Islet of Langerhans (tissue), 1 donor: ENCODE results near the gene KLHL29.

ENCODE experiments used
- FAIRE-seq: peaks from one replicate; lab custom pipeline; 2011; peaks lifted over from hg19 to GRCh38; lab: Jason Lieb, UNC

KLHL29 gene

DNA sequence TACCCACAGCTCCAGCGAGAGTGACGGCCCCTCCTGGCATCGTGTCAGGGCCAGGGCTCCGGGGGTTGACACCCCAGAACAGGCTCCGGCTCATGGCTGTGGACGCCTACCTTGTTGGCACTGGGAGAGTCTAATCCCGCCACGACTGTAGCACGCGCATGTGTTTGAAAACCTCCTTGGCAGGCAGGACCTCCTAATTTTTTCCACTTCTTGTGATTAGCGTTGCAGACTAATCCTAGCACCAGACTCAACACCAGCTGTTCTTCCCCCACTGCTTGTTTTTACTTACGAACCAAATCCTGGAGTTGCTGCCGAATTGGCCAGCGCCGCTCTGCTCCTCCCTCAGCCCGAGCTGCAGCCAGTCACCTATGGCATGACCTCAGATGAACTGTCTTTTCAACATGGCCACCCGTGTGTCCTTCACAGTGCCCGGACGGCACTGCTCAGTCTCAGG, 110.7 kb downstream of the KLHL29 start:
- no peak for FAIRE-seq

DNA sequence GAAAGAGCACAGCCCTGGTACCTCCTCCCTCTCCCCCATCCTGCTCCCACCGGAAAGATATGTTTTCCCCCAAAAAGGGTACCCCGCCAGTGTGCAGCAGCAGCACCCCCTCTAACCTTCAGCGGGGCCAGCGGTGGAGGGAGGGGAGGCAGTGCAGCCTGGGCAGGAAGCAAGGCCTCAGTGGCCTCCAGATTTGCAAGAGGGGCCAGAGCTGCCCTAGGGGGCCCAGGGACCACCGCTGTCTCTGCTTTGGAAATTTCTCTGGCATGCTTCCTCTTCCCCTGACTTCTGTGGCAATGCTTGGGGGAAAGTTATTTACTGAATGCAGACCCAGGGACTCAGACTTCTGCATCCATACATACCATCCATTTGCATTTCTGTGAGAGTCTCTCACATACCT, 111.5 kb downstream of the KLHL29 start:
- FAIRE-seq: no peak

DNA sequence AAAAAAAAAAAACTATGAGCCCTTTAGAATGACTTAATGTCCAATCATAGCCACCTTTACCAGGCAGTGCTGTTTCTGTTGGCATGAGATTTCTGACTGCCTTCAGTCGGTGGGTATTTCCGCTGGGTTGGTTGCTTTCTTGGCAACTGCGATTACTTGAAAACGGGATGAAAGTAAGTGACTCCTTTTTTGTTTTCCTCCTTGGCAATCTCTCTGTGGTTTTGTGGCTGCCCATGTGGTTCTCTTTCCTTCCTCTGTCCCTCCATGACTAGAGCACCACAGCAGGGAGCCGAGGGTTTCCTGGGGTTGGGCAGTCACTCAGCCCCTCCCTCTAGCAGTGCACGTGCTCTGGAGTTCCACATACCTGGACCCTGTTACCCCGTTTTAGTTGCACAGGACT, 112.1 kb downstream of the KLHL29 start:
- no peak for FAIRE-seq

DNA sequence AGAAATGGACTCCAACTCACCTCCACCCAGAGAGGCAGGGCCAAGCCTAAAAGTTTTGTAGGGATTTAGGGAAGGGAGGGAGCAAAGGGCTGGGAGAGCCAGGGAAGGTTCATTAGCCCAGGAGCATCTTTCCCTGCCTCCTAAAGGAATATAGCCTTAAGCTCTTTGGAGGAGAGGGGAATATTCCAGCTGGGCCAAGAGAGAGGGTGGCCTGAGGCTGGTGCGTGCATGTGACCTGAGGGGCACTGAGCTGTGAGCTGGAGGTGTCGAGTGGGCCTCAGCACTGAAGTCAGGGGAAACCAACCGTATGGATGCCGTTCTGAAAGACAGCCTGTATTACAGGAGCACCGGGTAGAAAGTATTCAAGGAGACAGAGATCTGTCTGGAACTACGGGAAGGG, 112.6 kb downstream of the KLHL29 start:
- no peak for FAIRE-seq

DNA sequence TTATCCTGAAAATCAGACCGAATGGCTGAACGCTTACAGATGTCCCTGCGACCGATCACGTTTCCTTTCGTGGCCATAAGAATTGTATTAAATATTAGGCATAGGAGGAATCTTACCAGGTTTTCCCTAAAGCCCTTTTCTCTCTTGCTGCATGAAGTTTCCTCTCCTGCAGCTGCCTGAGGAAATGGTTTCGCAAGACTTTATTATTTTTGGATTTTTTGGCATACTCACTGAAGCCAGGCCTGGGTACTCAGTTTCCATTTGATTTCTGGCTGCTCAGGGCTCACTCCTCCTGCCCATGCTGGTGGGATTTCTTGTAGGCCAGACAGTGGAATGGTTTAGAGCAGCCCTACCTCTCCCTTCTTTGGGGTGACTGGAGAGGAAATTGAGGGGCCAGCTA, 114.0 kb downstream of the KLHL29 start:
- no peak for FAIRE-seq

DNA sequence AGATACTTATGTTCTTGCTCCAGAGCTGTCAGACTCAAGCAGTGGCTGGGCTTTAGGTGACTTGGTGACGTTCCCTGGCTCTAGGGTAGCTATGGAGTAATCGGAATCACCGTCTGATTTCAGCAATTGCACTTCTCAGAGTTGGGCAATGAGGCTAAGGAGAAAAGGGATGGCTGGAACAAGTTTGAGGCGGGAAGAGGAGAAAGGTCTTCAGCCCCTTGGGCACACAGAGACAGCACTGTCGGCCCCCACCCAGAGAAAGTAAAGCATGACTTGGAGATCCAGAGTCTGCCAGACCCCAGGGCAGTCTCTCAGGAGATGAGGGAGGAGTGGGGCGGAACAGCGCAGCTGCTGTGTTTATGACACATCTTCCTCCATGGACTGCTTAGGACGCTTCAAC, 114.5 kb downstream of the KLHL29 start:
- FAIRE-seq: no peak

DNA sequence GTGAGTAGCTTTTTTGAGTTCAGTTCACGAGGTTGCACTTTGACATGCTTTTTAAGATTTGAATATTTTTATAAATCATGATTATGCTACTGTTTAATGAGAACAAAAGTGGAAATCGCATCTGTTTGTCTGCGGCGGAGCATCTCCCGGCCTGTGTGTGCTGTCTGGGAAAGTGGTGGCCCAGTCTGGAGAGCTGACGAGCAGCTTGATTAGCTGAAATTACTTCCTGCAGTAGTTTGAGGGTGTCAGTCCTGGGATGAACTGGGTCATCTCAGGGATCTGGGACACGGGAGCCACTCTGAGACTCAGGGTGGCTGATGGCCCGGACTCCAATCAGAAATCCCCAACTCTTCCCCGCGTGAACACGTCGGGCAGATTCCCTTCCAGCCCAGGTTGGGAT, 115.9 kb downstream of the KLHL29 start:
- no peak for FAIRE-seq

DNA sequence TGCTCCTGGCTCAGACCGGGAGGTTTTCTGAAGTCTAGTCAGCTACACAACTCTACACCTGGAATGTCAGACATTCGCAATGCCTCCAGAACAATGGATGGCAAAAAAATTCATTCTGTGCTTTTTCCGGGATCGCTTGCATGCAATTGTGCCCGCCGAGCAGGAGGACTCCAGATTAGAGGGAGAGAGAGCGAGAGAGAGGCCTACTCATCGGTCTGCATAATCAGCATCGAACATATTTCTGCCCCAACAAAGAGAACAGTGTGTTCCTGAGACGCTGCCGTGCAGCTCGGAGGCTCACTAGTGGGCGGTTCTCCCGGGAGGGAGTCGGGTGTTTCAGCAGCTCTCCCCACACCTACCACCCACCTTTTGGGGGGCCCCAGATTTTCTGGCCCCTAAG, 117.1 kb downstream of the KLHL29 start:
- FAIRE-seq: no peak

DNA sequence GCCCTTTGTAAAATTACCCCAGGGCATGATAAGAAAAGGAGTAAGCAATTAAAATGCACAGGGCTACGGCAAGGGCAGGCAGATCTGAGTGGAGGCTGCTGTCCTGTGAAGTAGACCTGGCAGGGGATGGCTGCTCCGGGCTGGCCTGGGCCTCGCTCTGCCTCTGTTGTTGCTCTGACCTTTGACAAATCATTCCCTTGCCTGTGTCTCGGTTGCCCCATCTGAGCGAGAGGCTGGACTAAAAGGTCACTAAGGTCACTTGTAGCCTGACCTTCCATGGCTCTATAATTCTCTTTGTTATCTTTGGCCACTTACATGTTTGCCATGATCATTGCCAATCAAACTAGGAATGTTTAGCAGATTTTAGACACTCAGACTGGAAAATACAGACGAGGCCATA, 118.1 kb downstream of the KLHL29 start:
- FAIRE-seq: no peak

DNA sequence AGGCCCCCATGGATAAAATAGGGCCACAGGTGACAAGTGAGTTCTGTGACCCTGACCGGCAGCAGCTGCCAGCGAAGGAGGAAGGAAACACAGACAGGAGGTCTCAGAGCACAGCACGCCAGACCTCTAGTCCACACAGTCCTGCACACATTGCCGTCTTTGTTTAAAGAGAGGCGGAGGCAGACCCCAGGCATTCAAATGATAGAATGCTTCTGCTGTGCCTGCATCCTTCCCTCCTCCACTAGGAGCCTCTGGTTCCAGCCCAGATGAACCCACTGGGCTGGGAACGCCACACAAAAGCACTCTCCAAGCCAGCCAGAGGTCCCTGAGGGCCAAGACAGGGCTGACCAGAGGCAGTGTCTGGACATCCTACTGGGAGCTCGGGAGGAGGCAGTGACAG, 118.7 kb downstream of the KLHL29 start:
- no peak for FAIRE-seq

DNA sequence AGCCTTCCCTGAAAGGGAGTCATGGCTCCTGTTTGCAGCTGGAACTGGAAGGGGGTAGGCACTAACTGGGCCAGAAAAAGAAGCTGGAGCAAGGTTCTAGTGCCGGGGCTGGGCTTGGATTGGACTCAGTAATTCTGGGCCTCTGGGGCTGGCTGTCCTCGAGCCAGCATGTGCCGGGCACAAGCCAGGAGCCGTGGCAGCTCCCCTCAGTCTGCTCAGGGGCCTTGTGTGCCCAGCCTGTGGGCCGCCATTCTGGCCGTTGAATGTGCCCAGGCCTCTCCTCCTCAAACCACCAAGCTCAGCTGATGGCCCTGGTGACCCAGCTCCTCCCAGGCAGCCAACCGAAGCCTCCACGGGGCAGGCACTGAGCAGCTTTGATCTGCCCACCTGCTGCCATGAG, 119.6 kb downstream of the KLHL29 start:
- no peak for FAIRE-seq

DNA sequence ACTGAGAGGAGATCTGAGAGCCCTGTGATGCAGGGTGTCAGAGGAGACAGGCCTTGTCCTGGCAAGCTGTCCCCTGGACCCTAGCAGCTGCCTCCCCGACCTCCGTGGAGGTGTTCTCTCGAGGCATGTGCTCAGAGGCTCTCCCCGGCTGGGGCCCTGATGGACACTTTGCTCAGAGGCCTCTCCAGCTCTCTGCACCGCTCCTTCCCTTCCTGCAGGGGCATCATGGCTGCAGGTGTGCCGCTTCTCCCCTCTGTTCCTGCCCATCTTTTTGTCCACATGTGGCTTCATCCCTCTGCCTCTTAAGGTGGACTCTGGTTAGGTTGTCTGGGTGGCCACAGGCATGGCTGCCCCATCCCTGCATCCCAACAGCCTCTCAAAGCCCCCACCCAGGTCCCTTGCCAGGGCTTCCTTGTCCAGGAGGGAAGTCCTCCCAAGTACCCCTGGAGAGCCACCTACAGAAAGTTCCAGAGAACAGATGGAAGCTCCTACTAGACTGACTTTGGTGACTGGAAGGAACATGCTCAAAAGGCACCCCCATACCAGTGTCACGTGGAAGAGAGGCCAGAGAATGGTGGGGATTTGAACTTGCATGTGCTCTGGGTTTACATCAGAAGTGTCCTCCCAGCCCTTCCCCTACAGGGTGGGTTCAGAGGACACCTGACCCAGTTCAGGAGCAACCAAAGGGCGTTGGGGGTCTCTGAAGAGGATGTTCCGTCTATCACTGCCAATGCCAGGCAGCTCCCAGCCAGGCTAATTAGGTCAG, 120.4 kb downstream of the KLHL29 start:
- no peak for FAIRE-seq

DNA sequence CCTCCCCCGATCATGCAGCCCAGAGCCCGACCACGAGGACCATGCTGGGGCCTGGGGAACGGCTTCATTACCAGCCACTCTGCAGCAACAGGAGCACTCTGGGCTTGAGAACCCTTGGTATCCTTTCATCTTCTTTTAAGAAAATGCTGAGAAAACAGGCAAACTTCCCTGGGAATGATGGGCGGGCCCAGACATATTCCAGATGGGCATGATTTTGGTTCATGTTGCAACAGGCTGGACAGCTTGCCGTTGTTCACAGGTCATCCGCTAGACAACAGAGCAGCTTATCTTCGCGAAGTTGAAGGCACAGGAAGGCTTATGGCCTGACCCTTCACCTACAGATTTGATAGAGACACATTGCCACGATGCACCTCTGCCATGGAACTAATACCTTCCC, 121.0 kb downstream of the KLHL29 start:
- FAIRE-seq: no peak

DNA sequence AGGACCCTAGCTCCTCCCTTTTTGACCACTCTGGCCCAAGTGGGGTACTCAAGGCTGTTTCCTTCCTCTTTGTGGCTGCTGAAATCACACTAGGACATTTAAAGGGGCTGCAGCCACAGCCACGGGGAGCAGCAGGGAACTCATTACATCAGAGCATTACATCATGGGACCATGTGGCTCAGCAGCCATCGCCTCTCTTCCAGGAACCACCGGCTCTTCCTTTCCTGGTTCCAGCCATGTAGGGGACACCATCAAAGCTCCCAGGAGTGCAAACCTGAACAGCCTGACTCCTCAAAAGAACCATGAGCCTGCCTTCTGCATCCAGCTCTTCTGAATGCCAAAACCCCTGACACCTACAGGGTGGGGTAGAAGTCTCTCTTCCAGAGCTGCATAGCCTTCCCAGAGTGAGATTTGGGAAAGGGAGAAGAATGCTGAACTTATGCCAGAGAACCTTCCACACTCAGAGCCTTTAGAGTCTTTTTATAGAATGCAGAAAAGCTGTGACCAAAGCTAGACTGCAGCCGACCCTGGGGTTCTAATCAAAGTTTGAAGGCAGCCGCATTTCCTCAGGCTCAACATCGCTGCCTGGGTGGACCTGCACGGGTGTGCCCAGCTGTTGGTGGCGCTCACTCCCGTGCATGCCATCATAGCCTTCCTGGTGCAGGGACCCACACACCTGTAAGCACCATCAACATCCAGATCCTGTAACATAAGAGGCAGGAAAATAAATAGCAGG, 121.7 kb downstream of the KLHL29 start:
- FAIRE-seq: no peak

DNA sequence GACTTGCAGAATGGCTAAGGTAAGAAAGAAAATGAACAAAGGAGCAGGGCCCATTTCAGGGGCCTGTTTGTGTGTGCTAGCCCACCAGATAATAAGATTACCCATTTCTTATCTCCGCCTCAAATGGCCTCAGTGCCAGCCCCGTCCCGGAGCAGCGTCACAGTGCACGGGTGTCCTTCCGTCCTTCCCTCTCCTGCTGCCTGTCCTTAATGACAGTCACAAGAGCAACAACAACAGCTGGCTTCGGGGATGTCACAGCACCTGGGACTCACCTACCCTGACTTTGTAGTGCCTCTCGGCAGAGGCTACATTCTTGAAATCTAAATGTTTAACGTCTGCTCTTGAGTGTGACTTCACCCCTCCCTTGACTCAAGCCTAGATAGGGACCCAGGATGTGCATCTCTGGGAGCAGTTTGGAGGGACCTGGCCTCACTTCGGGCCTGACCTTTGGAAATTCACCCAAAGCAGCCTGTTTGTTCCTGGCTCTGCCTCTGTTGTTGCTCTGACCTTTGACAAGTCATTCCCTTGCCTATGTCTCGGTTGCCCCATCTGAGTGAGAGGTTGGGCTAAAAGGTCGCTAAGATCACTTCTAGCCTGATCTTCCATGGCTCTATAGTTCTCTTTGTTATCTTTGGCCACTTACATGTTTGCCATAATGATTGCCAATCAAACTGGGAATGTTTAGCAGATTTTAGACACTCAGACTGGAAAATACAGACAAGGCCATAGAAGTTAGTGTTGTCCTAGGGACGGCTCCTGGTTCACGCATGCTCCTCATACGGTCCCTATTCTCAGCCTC, 122.5 kb downstream of the KLHL29 start:
- FAIRE-seq: no peak

DNA sequence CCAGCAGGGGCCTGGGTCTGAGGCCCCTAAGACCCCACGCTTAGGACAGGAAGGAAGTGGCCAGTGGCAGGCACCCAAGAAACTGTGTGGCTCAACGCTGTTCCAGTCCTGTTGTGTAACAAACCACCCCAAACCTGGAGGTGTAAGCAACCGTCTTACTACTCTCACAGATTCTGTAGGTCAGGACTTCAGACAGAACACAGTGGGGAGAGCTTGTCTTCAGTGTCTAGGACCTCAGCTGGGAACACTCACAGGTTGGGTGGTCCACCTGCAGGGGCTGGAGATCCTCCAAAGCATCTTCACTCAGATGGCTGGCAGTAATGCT, 123.0 kb downstream of the KLHL29 start:
- no peak for FAIRE-seq

DNA sequence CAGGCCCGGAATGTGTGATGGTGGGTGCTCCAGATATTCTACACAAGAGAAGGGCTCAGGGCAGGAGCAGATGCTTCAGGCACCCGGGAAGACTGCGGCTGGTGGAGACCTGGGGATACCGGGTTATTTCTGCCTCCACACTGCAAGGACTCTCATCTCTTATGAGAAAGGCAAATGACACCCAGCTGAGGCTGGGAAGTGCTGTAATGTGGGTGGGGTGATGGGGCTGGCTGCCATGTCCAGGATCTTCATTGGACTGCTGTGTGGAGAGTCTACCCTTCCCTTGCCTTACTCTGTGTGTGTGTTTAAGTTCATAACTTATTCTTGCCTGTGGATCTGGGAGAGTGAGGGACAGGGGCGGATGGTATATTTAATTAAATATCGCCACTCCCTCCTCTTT, 124.1 kb downstream of the KLHL29 start:
- FAIRE-seq: no peak

DNA sequence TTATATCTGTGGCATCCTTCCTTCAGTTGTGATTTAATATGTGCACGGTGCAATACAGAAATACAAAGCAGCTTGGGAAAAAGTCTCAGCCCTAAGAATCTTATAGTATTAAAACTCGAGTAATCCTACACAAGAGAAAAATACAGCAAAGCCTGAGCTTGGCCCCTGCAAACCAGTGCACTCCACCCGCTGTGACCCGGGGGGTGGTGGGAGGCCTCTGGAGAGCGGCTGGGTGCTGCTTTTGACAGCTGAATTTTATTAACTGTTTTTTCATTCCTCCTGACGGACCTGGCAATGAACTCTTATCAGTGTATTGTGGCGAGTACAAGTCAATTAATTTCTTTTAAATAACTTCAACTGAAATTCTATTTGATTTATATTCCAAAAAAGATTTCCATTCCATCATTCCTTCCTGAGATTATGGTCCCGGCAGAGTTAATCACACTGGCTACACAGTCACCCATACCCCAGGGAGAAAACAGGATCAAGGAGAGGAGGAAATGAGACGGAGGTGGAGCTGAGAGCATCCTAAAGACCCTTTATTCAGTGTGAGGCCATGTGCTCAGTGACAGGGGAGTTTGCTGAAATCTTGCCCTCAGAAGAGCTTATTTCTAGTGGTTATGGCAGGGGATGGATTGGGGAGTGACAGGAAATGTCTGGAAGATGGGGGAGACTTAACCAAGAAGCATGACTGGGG, 124.8 kb downstream of the KLHL29 start:
- no peak for FAIRE-seq

DNA sequence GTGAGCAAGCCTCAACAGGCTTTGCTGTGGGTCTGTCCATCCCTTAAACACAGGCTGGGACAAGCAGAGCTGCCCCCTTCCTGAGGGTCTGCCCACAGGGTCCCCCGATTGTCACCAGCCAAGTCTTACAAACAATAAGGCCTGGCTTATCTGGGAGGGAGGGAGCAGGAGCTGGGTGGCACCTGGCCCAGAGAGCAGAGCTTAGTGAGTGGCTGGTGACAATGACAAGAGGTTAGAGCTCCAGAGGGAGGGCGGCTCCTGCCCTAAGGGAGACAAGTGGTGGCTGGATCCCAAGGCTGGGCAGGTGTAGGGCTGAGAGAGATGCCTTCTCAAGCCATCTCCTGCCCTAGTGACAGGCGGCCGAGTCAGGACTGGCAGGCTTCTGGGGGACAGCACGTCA, 125.5 kb downstream of the KLHL29 start:
- no peak for FAIRE-seq

DNA sequence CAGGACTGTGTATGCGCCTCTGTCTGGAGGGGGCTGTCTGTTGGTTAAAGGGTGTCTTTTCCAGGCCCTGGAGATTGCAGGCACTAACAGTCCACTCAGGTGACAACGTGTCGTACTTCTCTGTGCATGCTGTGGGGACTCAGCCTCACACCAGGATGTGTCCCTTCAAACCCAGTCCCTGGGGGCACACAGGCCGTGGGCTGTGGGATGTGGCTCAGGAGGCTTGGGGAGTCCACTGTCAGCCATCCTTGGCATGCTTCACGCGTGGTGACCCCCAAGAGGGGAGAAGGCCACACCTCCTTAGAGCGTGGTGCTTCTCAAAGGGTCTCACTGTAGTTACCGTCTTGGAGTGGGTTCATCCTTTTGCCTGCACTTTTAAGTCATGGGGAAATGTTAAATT, 127.8 kb downstream of the KLHL29 start:
- FAIRE-seq: no peak

DNA sequence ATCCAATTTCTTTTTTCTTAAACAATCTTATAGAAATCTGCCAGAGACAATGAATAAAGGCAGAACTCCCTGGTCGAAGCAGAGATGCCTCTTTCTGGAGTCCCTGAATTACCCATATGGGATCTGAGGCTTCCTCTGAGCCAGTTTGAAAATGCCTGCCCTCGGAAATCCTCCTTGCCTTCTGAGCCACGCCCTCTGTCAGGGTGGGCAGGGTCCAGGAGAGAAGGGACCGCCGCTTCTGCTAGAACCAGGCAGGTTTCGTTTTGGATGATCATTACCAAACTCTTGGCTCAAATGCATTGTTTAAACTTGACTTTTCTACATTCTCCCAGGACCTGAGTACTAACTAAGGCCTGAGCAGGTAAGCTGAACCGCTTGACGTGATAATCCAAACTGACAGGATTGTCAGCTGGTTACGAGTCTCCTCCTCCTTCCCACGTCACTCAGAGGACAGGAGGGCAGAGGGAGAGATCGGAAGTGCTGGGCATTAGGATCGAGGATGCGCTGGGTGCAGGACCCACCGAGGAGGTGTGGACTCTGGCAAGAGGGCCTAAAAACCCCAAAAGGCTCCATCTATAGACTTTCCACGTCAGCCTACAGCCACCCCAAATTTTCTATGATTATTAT, 128.4 kb downstream of the KLHL29 start:
- FAIRE-seq: no peak
